Measurements from ENCODE around the gene RANBP3. TPM values are rescaled to one million over a fixed set of nuclear protein-coding genes. Genes with fewer than 3 reads are reported as not detected.
"Not testable (repeated sequence)": the region's sequence is repeated elsewhere in the genome, so short reads cannot be mapped to it uniquely, and the experiment has no call there.

Gene RANBP3
- total RNA-seq, 2 experiments from 2014 or later, result 104 to 108 TPM

GRCh38 chr19:5884065-5884811, 93.7 kb downstream of the RANBP3 start:
- not testable (repeated sequence) for DNase-seq; H3K36me3 Mint-ChIP-seq; H3K9me3 Mint-ChIP-seq; H3K27ac Mint-ChIP-seq; H3K4me1 Mint-ChIP-seq; ATAC-seq (ENCODE audit: low read depth); H3K4me3 Mint-ChIP-seq
- POLR2A ChIA-PET, result interaction anchor here (0.5 kb wide), 1 partner anchor 149 kb away, joined by 3 read pairs; no protein-coding TSS in a partner anchor
- H3K27me3 Mint-ChIP-seq, result peaks cover 18% of the 10 kb centered on the region

DNA sequence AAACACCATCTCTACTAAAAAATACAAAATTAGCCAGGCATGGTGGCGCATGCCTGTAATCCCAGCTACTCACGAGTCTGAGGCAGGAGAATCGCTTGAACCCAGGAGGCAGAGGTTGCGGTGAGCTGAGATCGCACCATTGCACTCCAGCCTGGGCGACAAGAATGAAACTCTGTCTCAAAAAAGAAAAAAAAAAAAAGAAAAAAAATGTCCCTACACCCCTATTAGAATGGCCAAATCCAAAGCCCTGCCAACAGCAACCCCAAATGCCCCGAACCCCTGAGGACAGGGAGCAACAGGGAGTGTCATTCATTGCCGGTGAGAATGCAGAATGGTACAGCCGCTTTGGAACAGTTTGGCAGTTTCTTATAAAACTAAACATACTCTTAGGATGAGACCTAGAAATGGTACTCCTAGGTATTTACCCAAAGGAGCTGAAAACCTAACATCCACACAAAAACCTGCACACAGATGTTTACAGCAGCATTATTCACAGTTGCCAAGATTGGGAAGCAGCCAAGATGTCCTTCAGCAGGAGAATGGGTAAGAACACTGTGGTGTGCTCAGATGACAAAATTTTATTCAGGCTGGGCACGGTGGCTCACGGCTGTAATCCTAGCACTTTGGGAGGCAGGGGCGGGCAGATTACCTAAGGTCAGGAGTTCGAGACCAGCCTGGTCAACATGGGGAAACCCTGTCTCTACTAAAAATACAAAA, 94.6 kb downstream of the RANBP3 start:
- H3K4me1 Mint-ChIP-seq; H3K27ac Mint-ChIP-seq; H3K9me3 Mint-ChIP-seq; POLR2A ChIA-PET; ATAC-seq (ENCODE audit: low read depth); H3K4me3 Mint-ChIP-seq; H3K36me3 Mint-ChIP-seq; DNase-seq: not testable (repeated sequence)
- H3K27me3 Mint-ChIP-seq, result peaks cover 16% of the 10 kb centered on the region

DNA sequence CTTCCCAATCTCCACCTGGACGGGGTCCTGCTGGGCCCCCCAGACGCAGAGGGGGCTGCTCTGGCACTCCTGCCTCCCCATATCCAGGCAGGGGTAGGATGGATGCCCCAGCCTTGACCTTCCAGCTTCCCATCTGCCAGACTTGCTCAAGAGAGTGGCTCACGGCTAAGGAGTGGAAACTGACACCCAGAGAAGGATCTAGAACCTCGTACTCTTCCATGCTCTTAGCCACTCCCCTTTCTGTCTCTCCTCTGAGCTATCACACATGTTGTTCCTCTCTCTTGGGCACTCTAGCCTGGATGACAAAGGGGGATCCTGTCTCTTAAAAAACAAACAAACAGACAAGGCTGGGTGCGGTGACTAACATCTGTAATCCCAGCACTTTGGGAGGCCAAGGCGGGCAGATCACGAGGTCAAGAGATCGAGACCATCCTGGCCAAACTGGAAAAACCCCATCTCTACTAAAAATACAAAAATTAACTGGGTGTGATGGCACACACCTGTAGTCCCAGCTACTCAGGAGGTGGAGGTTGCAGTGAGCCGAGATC, 95.4 kb downstream of the RANBP3 start:
- no peak for ATAC-seq (ENCODE audit: low read depth)
- POLR2A ChIA-PET, result interaction anchor here (0.6 kb wide), 1 partner anchor 13 kb away, joined by 3 read pairs; no protein-coding TSS in a partner anchor
- peaks cover 12% of the 10 kb centered on the region for H3K27me3 Mint-ChIP-seq
- DNase-seq, result no peak
- no peak overlapping the region for H3K4me3 Mint-ChIP-seq
- H3K27ac Mint-ChIP-seq, result no peak overlapping the region
- no peaks in the 10 kb centered on the region for H3K9me3 Mint-ChIP-seq
- no peaks in the 10 kb centered on the region for H3K36me3 Mint-ChIP-seq
- H3K4me1 Mint-ChIP-seq, result no peaks in the 10 kb centered on the region

GRCh38 chr19:5881543-5882299, 96.2 kb downstream of the RANBP3 start:
- Mint-ChIP-seq H3K36me3 (no peaks in the 10 kb centered on the region), H3K27ac (no peak overlapping the region), H3K9me3 (no peaks in the 10 kb centered on the region), H3K27me3 (peaks cover 12% of the 10 kb centered on the region), H3K4me3 (no peak overlapping the region), H3K4me1 (no peaks in the 10 kb centered on the region)
- POLR2A ChIA-PET, result interaction anchor here (0.6 kb wide), 1 partner anchor 12 kb away, joined by 3 read pairs; no protein-coding TSS in a partner anchor
- no peak for DNase-seq
- ATAC-seq (ENCODE audit: low read depth), result no peak

DNA sequence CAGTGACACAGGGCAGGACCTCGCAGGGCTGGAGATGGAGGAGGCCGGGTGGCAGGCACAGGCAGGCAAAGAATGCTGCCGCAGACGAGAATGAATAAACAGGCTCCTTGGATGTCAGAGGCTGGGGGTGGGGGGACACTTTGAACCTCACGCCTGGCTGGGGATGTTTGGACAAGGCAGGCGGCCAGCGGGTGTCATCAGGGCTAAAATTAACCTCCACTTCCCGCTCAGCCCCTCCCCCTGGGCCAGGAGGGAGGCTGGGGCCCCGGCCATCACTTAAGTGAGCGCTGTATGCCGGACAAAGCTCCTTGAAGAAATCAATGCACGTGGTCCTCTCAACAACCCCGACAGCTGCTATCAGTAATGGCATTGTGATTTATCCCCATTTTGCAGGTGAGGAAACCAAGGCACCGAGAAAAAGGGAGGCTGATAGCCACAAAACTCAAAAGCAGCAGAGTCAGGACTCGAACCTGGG, 97.3 kb downstream of the RANBP3 start:
- Mint-ChIP-seq H3K27ac (no peak overlapping the region), H3K36me3 (no peaks in the 10 kb centered on the region), H3K27me3 (peaks cover 15% of the 10 kb centered on the region), H3K9me3 (no peaks in the 10 kb centered on the region), H3K4me3 (no peak overlapping the region), H3K4me1 (no peaks in the 10 kb centered on the region)
- POLR2A ChIA-PET, result no interaction called here
- ATAC-seq (ENCODE audit: low read depth) (no peak), DNase-seq (no peak)

GRCh38 chr19:5880196-5880595, 97.7 kb downstream of the RANBP3 start:
- POLR2A ChIA-PET, result no interaction called here
- no peak for DNase-seq
- Mint-ChIP-seq H3K4me1 (no peaks in the 10 kb centered on the region), H3K4me3 (no peak overlapping the region), H3K36me3 (no peaks in the 10 kb centered on the region), H3K9me3 (no peaks in the 10 kb centered on the region), H3K27me3 (peaks cover 15% of the 10 kb centered on the region), H3K27ac (no peak overlapping the region)
- no peak for ATAC-seq (ENCODE audit: low read depth)

- Mint-ChIP-seq H3K9me3 (no peaks in the 10 kb centered on the region), H3K4me3 (no peak overlapping the region), H3K36me3 (no peaks in the 10 kb centered on the region), H3K27me3 (peaks cover 12% of the 10 kb centered on the region), H3K27ac (no peak overlapping the region), H3K4me1 (peaks cover 3% of the 10 kb centered on the region)
- DNase-seq, result no peak
- POLR2A ChIA-PET, result no interaction called here
- no peak for ATAC-seq (ENCODE audit: low read depth)
Measured at GRCh38 chr19:5877882-5878281, 100.1 kb downstream of the RANBP3 start.

GRCh38 chr19:5877427-5877826, 100.5 kb downstream of the RANBP3 start:
- no peak for ATAC-seq (ENCODE audit: low read depth)
- H3K27me3 Mint-ChIP-seq, result peaks cover 12% of the 10 kb centered on the region
- peaks cover 3% of the 10 kb centered on the region for H3K4me1 Mint-ChIP-seq
- no peaks in the 10 kb centered on the region for H3K36me3 Mint-ChIP-seq
- POLR2A ChIA-PET, result no interaction called here
- DNase-seq, result no peak
- H3K27ac Mint-ChIP-seq, result no peak overlapping the region
- H3K4me3 Mint-ChIP-seq, result no peak overlapping the region
- H3K9me3 Mint-ChIP-seq, result no peaks in the 10 kb centered on the region

DNA sequence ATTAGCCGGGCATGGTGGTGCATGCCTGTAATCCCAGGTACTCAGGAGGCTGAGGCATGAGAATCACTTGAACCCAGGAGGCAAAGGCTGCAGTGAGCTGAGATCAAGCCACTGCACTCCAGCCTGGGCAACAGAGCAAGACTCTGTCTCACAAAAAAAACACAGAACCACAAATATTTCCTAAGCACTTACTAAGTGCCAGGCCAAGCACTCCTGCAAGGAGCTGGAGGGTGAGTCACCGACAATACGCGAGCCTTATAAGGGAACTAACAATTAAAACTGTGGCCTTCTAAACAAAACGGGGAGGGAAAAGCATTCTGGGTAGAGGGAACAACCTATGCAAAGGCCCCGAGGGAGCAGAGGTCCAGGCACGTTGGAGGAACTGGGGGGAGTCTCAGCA, 103.4 kb downstream of the RANBP3 start:
- not testable (repeated sequence) for H3K9me3 Mint-ChIP-seq; H3K4me1 Mint-ChIP-seq; DNase-seq; H3K4me3 Mint-ChIP-seq; H3K27ac Mint-ChIP-seq; H3K36me3 Mint-ChIP-seq; ATAC-seq (ENCODE audit: low read depth); H3K27me3 Mint-ChIP-seq
- POLR2A ChIA-PET, result interaction anchor here (0.7 kb wide), 1 partner anchor 29 kb away, joined by 5 read pairs; no protein-coding TSS in a partner anchor

DNA sequence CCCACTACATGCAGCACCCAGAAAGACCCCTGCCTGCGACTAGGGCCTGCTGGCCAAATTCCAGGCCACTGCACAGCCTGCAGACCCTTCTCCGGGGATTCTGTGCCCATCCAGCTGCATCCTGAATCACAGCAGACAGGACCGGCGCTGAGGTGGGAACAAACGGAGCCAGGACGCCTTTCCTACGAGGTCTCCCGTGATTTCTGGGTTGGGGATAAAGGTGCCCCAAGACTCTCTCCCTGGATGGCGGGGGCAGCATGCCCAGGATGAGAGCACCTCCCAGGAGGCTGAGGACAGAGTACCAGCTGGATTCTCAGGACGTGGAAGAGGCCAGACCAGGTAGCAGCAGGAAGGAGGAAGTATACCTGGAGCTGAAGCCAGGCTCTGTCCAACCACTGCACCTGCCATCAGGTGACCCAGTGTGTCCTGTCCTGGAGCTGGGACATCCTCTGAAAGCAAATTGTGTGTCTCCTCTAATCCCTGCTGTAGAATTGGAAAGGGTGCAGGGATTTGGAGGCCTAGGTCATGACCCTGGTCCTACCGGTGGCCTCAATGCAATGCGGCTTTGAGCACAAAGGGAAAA, 104.2 kb downstream of the RANBP3 start:
- POLR2A ChIA-PET, result no interaction called here
- Mint-ChIP-seq H3K27ac (no peak overlapping the region), H3K27me3 (peaks cover 2% of the 10 kb centered on the region), H3K4me3 (no peak overlapping the region), H3K36me3 (no peaks in the 10 kb centered on the region), H3K4me1 (peaks cover 3% of the 10 kb centered on the region), H3K9me3 (no peaks in the 10 kb centered on the region)
- DNase-seq (no peak), ATAC-seq (ENCODE audit: low read depth) (no peak)

- H3K4me1 Mint-ChIP-seq, result peaks cover 3% of the 10 kb centered on the region
Measured at GRCh38 chr19:5870986-5871394, 107.0 kb downstream of the RANBP3 start.

GRCh38 chr19:5867201-5868136, 110.5 kb downstream of the RANBP3 start:
- no peak overlapping the region for H3K27ac Mint-ChIP-seq
- DNase-seq (no peak), ATAC-seq (ENCODE audit: low read depth) (no peak)
- H3K9me3 Mint-ChIP-seq, result no peaks in the 10 kb centered on the region
- H3K4me1 Mint-ChIP-seq, result no peaks in the 10 kb centered on the region
- no peaks in the 10 kb centered on the region for H3K36me3 Mint-ChIP-seq
- POLR2A ChIA-PET, result no interaction called here
- H3K4me3 Mint-ChIP-seq, result no peak overlapping the region
- H3K27me3 Mint-ChIP-seq, result no peaks in the 10 kb centered on the region

More at GRCh38 chr19:5870986-5871394, 107.0 kb downstream of the RANBP3 start:
- Mint-ChIP-seq H3K27ac (no peak overlapping the region), H3K36me3 (no peaks in the 10 kb centered on the region), H3K4me3 (no peak overlapping the region), H3K9me3 (no peaks in the 10 kb centered on the region), H3K27me3 (no peaks in the 10 kb centered on the region)
- POLR2A ChIA-PET, result interaction anchor here (0.7 kb wide), 1 partner anchor 32 kb away, joined by 3 read pairs; the partner anchor contains the start of gene FUT6
- ATAC-seq (ENCODE audit: low read depth) (no peak), DNase-seq (no peak)

All from activated naive CD8-positive, alpha-beta T cell treated with anti-CD3 and anti-CD28 coated beads, Interleukin-2, amount 10 ng/mL, durations not matched to agents 7 days and 5 days (primary cell).